SU-DHL-6 (cell line): ENCODE results near the gene STOML3.

Source experiments
- H2AFZ ChIP-seq: fragments of 200-600 bp; sonication (generic); 2 replicates; pipeline ENCODE4 v1.6.1; 2014; ENCODE audit warnings: low read depth, mild to moderate bottlenecking, moderate library complexity, mixed read lengths, antibody characterized with exemption, low read length; ENCODE audit not compliant: severe bottlenecking
- H3F3A ChIP-seq: fragments of 200-600 bp; shearing (Covaris generic); 2 replicates; pipeline ENCODE4 v1.6.0; 2016; ENCODE audit warnings: antibody characterized with exemption, mild to moderate bottlenecking; ENCODE audit not compliant: insufficient read depth
- H3K27ac ChIP-seq: fragments of 200-600 bp; sonication (generic); 2 replicates; pipeline ENCODE4 v1.5.1; 2016; ENCODE audit warnings: low read depth, mild to moderate bottlenecking, low read length, moderate library complexity, mixed read lengths
- H3K27me3 ChIP-seq: fragments of 200-600 bp; sonication (generic), shearing (Covaris generic); 2 replicates; pipeline ENCODE4 v1.6.0; 2014; ENCODE audit warnings: mild to moderate bottlenecking, low read length
- H3K36me3 ChIP-seq: fragments of 200-600 bp; sonication (generic); 2 replicates; pipeline ENCODE4 v1.6.1; 2014; ENCODE audit warnings: mild to moderate bottlenecking, low read length, mixed read lengths
- H3K4me2 ChIP-seq: fragments of 300-600, 200-600 bp; shearing (Covaris generic), sonication (generic); 2 replicates; pipeline ENCODE4 v1.6.0; 2014; ENCODE audit warnings: low read length, low read depth, mild to moderate bottlenecking; ENCODE audit not compliant: poor library complexity, severe bottlenecking
- H3K4me3 ChIP-seq: fragments of 200-600 bp; sonication (generic); 2 replicates; pipeline ENCODE4 v1.5.1; 2014; ENCODE audit warnings: antibody characterized with exemption, low read length, mild to moderate bottlenecking, mixed read lengths; ENCODE audit not compliant: insufficient read depth, poor library complexity, severe bottlenecking
- H3K79me2 ChIP-seq: fragments of 200-600 bp; sonication (generic); 2 replicates; pipeline ENCODE4 v1.6.1; 2014; ENCODE audit warnings: mild to moderate bottlenecking, low read length, moderate library complexity; ENCODE audit not compliant: insufficient read depth
- H3K9ac ChIP-seq: fragments of 200-600 bp; sonication (generic); 2 replicates; pipeline ENCODE4 v1.7.0; 2014; ENCODE audit warnings: mild to moderate bottlenecking, low read length
- H3K9me2 ChIP-seq: fragments of 200-600 bp; sonication (generic); replicated peaks from 2 replicates; pipeline ENCODE4 v1.6.1; 2014; ENCODE audit warnings: low read length; ENCODE audit not compliant: insufficient read depth
- H3K9me3 ChIP-seq: fragments of 200-600 bp; sonication (generic); 2 replicates; pipeline ENCODE4 v1.6.1; 2014; ENCODE audit warnings: low read length, mixed read lengths; ENCODE audit not compliant: insufficient read depth
- H4K20me1 ChIP-seq: fragments of 200-600 bp; sonication (generic); 2 replicates; pipeline ENCODE4 v1.6.1; 2014; ENCODE audit warnings: low read depth, mild to moderate bottlenecking, antibody characterized with exemption, low read length, moderate library complexity, mixed read lengths
- CTCF ChIP-seq: fragments of 200-600 bp; sonication (generic); IDR thresholded peaks from one replicate; pipeline ENCODE4 v1.5.1; 2017; ENCODE audit warnings: antibody characterized with exemption, mild to moderate bottlenecking, low read length, moderate library complexity; ENCODE audit not compliant: insufficient read depth, poor library complexity, severe bottlenecking
- EZH2phosphoT487 ChIP-seq: fragments of 200-600 bp; sonication (generic), shearing (Covaris generic); conservative IDR thresholded peaks from 2 replicates; pipeline ENCODE4 v1.6.1; 2018; ENCODE audit warnings: mild to moderate bottlenecking, antibody characterized with exemption, low read length, moderate library complexity, mixed read lengths

STOML3 gene

GRCh38 chr13:38979891-38980749 lies 10.5 kb downstream of the STOML3 start:
- Histone ChIP-seq H3F3A (no peaks in the 10 kb centered on the region), H3K9ac (no peak overlapping the region), H3K27me3 (no peaks in the 10 kb centered on the region), H3K9me2 (no peaks in the 10 kb centered on the region), H3K4me3 (no peak overlapping the region), H3K79me2 (no peaks in the 10 kb centered on the region), H3K27ac (no peak overlapping the region), H4K20me1 (no peaks in the 10 kb centered on the region), H2AFZ (no peak overlapping the region), H3K4me2 (no peak overlapping the region), H3K36me3 (no peaks in the 10 kb centered on the region), H3K9me3 (no peaks in the 10 kb centered on the region)
- TF ChIP-seq EZH2phosphoT487 (no peak), CTCF (no peak)

- Histone ChIP-seq H3K9me2 (no peaks in the 10 kb centered on the region), H4K20me1 (no peaks in the 10 kb centered on the region), H3K9me3 (no peaks in the 10 kb centered on the region), H3K27ac (no peak overlapping the region), H3K79me2 (no peaks in the 10 kb centered on the region), H3K9ac (no peak overlapping the region), H3K4me2 (no peak overlapping the region), H3K36me3 (no peaks in the 10 kb centered on the region), H3K27me3 (no peaks in the 10 kb centered on the region), H3F3A (no peaks in the 10 kb centered on the region), H2AFZ (no peak overlapping the region), H3K4me3 (no peak overlapping the region)
- no peak for TF ChIP-seq EZH2phosphoT487
- no peak for TF ChIP-seq CTCF
Observed at GRCh38 chr13:38970380-38971051, 20.1 kb downstream of the STOML3 start.

- H3K4me2 ChIP-seq, result no peak overlapping the region
- no peak overlapping the region for H3K4me3 ChIP-seq
- H3F3A ChIP-seq, result no peaks in the 10 kb centered on the region
- no peaks in the 10 kb centered on the region for H3K9me3 ChIP-seq
- no peaks in the 10 kb centered on the region for H3K27me3 ChIP-seq
- H3K9ac ChIP-seq, result no peak overlapping the region
- no peak overlapping the region for H3K27ac ChIP-seq
- no peaks in the 10 kb centered on the region for H3K36me3 ChIP-seq
- TF ChIP-seq EZH2phosphoT487 (no peak), CTCF (no peak)
- no peak overlapping the region for H2AFZ ChIP-seq
- no peaks in the 10 kb centered on the region for H3K9me2 ChIP-seq
- no peaks in the 10 kb centered on the region for H3K79me2 ChIP-seq
- no peaks in the 10 kb centered on the region for H4K20me1 ChIP-seq
Observed at GRCh38 chr13:38969187-38969586, 21.4 kb downstream of the STOML3 start.
